Amygdala (tissue), 56 donors: Measurements from ENCODE around the gene TBC1D1.

ENCODE experiments used
- DNase-seq, 56 donors: peaks; one replicate each; lab custom pipeline; 2025; lab: John Stamatoyannopoulos, UW

Gene TBC1D1

GRCh38 chr4:38137080-38137479, 246.2 kb downstream of the TBC1D1 start:
- peak in 1 of 56 donors; percentile 11 for DNase-seq

GRCh38 chr4:38138363-38138762, 247.5 kb downstream of the TBC1D1 start:
- DNase-seq = no peak

- no peak for DNase-seq
Measured at GRCh38 chr4:38139187-38139586, 248.3 kb downstream of the TBC1D1 start.

GRCh38 chr4:38140643-38141203, 249.8 kb downstream of the TBC1D1 start:
- DNase-seq = no peak

- no peak for DNase-seq
Measured at GRCh38 chr4:38141808-38142500, 251.1 kb downstream of the TBC1D1 start.

GRCh38 chr4:38144031-38144430, 253.1 kb downstream of the TBC1D1 start:
- DNase-seq = no peak

- no peak for DNase-seq
Measured at GRCh38 chr4:38145033-38145678, 254.3 kb downstream of the TBC1D1 start.

- DNase-seq = no peak
Measured at GRCh38 chr4:38145741-38146140, 254.9 kb downstream of the TBC1D1 start.

- DNase-seq = no peak
Measured at GRCh38 chr4:38146383-38146782, 255.5 kb downstream of the TBC1D1 start.

GRCh38 chr4:38149472-38149996, 258.6 kb downstream of the TBC1D1 start:
- no peak for DNase-seq

- DNase-seq = no peak
Measured at GRCh38 chr4:38149997-38150671, 259.2 kb downstream of the TBC1D1 start.

- no peak for DNase-seq
Measured at GRCh38 chr4:38150766-38151165, 259.9 kb downstream of the TBC1D1 start.

GRCh38 chr4:38151873-38152272, 261.0 kb downstream of the TBC1D1 start:
- DNase-seq = no peak

- no peak for DNase-seq
Measured at GRCh38 chr4:38152305-38152704, 261.4 kb downstream of the TBC1D1 start.

GRCh38 chr4:38152721-38153386, 262.0 kb downstream of the TBC1D1 start:
- no peak for DNase-seq

GRCh38 chr4:38153387-38153760, 262.5 kb downstream of the TBC1D1 start:
- DNase-seq = no peak

GRCh38 chr4:38154252-38154651, 263.4 kb downstream of the TBC1D1 start:
- no peak for DNase-seq

- DNase-seq = no peak
Measured at GRCh38 chr4:38154681-38155588, 264.1 kb downstream of the TBC1D1 start.

- no peak for DNase-seq
Measured at GRCh38 chr4:38155589-38156294, 264.9 kb downstream of the TBC1D1 start.
